22Rv1 (cell line): ENCODE data around the gene CCDC187.

Experiments
- H3K27ac ChIP-seq: fragments of 450-650 bp; 2 replicates; pipeline ENCODE4 v1.5.1; 2017
- CTCF ChIP-seq: fragments of 450-650 bp; IDR thresholded peaks from 2 replicates; pipeline ENCODE4 v1.5.1; 2017; ENCODE audit warnings: mild to moderate bottlenecking
- ZFX ChIP-seq: fragments of 450-650 bp; IDR thresholded peaks from 2 replicates; pipeline ENCODE4 v1.6.1; 2017; ENCODE audit warnings: antibody characterized with exemption, borderline replicate concordance

The CCDC187 gene

DNA sequence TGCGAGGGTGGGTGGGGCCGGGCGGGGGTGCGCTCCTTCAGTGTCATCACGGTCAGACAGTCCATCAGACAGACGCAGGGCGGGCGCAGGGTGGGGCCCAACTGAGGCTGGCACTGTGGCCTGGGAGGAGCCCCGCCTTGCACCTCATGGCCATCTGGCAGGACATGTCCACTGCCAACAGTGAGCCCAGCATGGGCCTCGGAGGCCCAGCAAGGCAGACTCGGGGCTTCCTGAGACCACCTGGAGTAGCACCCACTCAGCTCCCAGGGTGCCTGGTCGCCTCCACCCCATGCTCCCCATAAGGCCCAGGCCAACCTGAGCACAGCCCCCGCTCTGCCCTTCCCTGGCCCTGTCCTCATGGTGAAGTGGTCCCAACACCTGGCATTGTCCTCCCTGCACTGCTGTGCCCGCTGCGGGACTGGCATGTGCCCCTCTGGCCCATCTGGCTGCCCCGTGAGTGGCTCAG, 14.9 kb upstream of the CCDC187 start:
- no peak for TF ChIP-seq ZFX
- no peak overlapping the region for H3K27ac ChIP-seq

GRCh38 chr9:136318111-136318775, 14.3 kb upstream of the CCDC187 start:
- no peak for TF ChIP-seq CTCF
- TF ChIP-seq ZFX: no peak
- H3K27ac ChIP-seq: no peak overlapping the region

- no peak for TF ChIP-seq ZFX
- no peak for TF ChIP-seq CTCF
- no peak overlapping the region for H3K27ac ChIP-seq
These were observed 13.8 kb upstream of the CCDC187 start for GRCh38 chr9:136317695-136318094.

GRCh38 chr9:136316896-136317676, 13.2 kb upstream of the CCDC187 start:
- H3K27ac ChIP-seq: no peak overlapping the region
- TF ChIP-seq CTCF (no peak), ZFX (no peak)

- TF ChIP-seq ZFX (no peak), CTCF (no peak)
These were observed 12.4 kb upstream of the CCDC187 start for GRCh38 chr9:136316271-136316751.

DNA sequence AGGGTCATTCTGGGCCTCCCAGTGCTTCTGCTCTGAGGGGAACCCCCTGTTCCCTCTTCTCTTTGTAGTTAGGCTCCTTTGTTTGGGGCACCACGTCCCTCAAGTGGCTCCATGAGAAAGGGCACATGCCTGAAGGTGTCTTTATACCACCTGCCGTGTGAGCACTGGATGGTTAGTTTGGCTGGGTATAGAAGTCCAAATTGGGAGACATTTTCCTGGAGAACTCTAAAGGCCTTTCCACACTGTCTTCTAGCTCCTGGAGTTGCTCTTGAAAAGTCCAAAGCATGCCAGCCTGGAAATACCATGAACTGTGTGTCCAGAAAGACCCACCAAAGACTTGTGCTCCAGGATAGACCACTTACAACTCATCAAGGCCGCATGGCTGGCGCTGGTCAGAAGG, 11.1 kb upstream of the CCDC187 start:
- no peak overlapping the region for H3K27ac ChIP-seq
- TF ChIP-seq CTCF (no peak), ZFX (no peak)

More at GRCh38 chr9:136316271-136316751, 12.4 kb upstream of the CCDC187 start:
- no peak overlapping the region for H3K27ac ChIP-seq

DNA sequence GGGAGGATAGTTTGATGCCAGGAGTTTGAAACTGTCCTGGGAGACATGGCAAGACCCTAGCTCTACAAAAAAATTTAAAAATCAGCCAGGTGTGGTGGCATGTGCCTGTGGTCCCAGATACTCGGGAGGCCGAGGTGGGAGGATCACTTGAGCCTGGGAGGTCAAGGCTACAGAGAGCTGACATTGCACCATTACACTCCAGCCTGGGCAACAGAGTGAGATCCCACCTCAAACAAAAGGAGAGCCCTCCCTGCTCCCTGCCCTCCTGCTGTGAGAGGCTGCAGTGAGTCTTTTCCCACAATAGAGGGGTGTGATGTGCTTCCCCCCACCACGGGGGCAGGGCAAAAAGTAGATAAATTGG, 10.1 kb upstream of the CCDC187 start:
- no peak for TF ChIP-seq CTCF
- TF ChIP-seq ZFX: no peak
- H3K27ac ChIP-seq: no peak overlapping the region
